Fibroblast of pulmonary artery (primary cell): ENCODE results near the gene ZDHHC9.

Experiments used
- DNase-seq: peaks from one replicate; pipeline ENCODE4 v3.0.0-alpha.2; 2010; ENCODE audit warnings: low read depth
- H3K4me3 ChIP-seq: replicated peaks from 2 replicates; pipeline ENCODE4 v1.5.1; 2011; ENCODE audit warnings: low read depth, mild to moderate bottlenecking, control low read depth, low read length, moderate library complexity
- TF ChIP-seq, protein P1 (sequence below): IDR thresholded peaks from 2 replicates; pipeline ENCODE4 v1.5.1; 2011; ENCODE audit warnings: mild to moderate bottlenecking, control low read depth, low read length, inconsistent platforms; ENCODE audit errors: missing control alignments

The ZDHHC9 gene

DNA sequence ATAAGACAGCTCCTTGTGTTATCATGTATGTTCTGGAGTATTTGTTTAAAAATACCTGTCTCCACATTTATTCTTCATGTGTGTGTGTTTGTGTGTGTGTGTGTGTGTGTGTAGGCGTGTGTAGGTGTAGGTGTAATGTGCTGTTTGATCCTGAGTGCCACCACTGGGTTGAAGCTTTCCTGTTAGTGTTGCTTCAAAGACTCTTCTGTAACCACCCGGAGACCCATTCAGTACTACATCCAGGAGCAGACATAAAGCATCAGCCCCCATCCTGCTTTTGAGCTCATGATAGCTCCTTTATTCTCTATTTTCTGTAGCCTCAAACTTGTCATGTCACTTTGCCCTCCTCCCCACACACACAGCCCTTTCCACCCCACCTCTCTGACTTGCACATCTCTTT, 3.0 kb upstream of the ZDHHC9 start:
- no peak overlapping the region for H3K4me3 ChIP-seq
- TF ChIP-seq, protein P1, sequence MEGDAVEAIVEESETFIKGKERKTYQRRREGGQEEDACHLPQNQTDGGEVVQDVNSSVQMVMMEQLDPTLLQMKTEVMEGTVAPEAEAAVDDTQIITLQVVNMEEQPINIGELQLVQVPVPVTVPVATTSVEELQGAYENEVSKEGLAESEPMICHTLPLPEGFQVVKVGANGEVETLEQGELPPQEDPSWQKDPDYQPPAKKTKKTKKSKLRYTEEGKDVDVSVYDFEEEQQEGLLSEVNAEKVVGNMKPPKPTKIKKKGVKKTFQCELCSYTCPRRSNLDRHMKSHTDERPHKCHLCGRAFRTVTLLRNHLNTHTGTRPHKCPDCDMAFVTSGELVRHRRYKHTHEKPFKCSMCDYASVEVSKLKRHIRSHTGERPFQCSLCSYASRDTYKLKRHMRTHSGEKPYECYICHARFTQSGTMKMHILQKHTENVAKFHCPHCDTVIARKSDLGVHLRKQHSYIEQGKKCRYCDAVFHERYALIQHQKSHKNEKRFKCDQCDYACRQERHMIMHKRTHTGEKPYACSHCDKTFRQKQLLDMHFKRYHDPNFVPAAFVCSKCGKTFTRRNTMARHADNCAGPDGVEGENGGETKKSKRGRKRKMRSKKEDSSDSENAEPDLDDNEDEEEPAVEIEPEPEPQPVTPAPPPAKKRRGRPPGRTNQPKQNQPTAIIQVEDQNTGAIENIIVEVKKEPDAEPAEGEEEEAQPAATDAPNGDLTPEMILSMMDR = no peak
- DNase-seq = no peak

DNA sequence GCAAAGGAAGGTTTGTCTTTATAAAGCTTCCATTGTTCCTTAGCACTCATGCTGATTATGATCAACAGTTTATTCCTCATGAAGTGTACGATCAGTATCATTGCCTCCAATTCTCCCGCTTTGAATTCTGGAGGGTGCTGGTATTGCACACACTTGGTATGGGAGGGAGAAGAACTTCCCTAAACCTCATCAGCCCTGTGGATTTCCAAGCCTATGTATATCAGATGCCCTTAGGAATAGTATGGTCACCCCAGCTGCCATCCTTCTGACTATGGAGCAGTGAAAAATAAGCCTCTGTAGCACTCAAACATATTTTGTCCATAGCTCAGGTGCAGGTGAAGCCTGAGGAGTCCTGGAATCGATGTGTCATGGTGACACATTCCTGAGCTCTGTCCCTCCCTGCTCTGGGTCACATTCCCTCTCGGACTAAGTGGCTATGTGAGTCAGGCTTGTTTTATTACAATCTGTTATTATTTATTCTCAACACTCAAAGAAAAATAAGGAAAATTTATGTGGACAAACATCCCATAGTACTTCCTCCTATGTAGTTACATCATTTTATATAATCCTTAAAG, 2.0 kb upstream of the ZDHHC9 start:
- H3K4me3 ChIP-seq = no peak overlapping the region
- DNase-seq = no peak
- TF ChIP-seq, protein P1 = no peak

DNA sequence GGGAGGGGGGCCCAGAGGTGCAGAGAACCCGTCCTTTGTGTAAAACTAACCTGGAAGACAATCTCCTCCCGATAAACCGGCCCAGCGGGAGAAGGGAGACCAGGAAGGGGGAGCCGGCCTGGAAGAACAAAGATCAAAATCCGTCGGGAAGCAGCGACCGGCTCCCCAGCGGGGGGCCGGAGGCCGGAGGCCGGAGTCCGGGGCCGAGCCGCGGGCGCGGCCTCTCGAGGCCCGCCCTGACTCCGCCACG, 552 bp downstream of the ZDHHC9 start:
- DNase-seq = no peak
- TF ChIP-seq, protein P1 = no peak
- peak overlapping the region; percentile 71 for H3K4me3 ChIP-seq

DNA sequence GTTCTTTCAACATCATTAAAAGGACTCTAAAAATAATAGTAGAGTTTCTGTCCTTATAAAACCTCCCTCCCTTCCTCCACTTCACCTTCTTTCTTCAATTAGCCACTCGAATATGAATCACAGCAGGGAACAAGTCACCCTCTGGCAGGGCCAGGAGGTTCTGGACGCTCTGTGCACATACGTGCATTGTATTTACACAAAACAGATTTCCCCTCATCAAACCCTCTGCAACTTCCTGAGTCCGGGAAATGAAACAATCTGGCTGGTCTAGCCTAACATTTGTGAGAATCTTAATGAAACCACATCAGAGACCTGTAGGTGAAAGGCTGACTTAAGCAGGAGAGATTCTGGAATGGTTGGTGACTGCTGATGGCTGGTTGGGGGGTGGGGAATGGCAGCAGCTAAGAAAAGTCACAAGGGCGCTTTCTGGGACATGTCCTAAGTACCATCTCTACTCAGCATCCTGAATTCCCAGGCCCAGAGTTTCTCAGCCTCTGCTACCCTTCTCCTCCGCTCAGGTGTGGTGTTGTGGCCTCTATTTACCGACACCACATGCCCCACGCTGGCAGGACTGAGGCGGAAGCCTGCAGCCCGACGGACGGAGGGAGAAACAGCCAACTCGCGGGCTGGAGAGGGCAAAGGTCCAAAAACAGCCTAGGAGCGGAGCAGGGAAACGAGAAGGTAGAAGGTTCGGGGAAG, 1.0 kb downstream of the ZDHHC9 start:
- peak; percentile 49 for DNase-seq
- TF ChIP-seq, protein P1 = no peak
- H3K4me3 ChIP-seq = peak overlapping the region; percentile 71

GRCh38 chrX:129840344-129840743, 3.3 kb downstream of the ZDHHC9 start:
- no peak for DNase-seq
- H3K4me3 ChIP-seq = no peak overlapping the region
- TF ChIP-seq, protein P1 = no peak

DNA sequence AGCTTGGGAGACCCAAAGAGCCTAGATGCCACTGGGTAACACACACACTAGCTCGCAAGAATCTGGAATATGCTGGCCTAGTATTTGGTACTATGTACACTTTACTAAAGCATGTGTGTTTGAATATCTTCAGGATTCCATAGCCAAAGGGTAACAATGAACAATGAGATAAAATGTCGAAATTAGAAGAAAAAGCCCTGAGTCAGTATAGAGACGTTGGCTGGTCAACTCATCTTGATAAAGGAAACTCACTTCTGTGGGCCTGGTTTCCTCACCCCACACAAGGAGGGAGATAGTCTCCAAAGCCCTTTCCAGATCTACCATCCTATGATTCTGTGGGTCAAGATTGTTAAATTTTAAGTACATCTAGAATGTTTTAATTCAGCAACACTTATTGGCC, 6.9 kb downstream of the ZDHHC9 start:
- TF ChIP-seq, protein P1 = no peak
- peak; percentile 46 for DNase-seq
- no peak overlapping the region for H3K4me3 ChIP-seq

DNA sequence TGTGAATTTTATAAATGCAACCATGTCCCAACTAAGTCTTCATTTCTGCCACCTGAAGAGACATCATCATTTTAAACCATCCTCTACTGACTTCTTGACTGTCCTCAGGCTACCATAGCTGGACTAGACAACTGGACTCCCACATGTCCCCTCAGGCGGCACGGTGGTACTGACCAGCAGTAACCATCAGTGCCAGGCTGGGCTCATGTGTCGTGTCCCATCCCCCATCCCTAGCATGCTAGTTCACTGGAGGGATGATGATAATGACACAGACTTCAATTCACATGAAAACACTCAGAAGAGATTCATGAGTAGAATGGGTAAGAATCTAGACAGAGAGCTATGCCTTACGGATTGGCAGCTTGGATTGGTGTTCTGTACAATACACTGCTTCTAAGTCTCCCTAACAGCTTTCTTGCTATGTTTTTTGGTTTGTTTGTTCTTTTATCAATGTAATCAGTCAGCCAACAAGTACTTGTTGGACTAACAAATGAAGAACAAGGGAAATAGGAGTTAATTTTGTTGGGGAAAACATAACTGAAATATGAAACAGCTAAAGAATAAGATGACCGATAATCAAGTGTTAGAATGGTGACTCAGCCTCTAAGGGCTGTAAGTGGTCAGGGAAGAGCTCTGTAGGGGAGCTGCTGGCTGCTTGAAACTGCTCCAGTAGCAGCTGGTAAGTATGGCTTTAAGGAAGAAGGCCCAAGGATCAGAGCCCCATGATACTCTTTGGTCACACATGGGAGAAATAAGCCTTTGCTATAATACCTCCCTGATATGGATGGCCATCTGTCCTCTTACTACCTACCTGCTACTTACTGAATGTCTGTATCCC, 10.3 kb downstream of the ZDHHC9 start:
- DNase-seq = peak; percentile 47
- H3K4me3 ChIP-seq = no peak overlapping the region
- TF ChIP-seq, protein P1 = no peak
